NB4 (cell line): Measurements from ENCODE around the gene DNAJA3.

Experiments
- MYC ChIP-seq: IDR thresholded peaks from 2 replicates; pipeline ENCODE4 v1.6.1; 2011; ENCODE audit warnings: low read depth, low read length
- POLR2A ChIP-seq: IDR thresholded peaks from 2 replicates; pipeline ENCODE4 v1.6.1; 2011; ENCODE audit warnings: mild to moderate bottlenecking; ENCODE audit not compliant: insufficient read length; ENCODE audit errors: extremely low read depth
- TF ChIP-seq, protein P1 (sequence below): IDR thresholded peaks from one replicate; pipeline ENCODE4 v1.5.1; 2012; ENCODE audit warnings: low read depth, low read length
- TF ChIP-seq, protein P2 (sequence below): IDR thresholded peaks from 2 replicates; pipeline ENCODE4 v1.6.1; 2011; ENCODE audit warnings: low read depth, low read length

DNA sequence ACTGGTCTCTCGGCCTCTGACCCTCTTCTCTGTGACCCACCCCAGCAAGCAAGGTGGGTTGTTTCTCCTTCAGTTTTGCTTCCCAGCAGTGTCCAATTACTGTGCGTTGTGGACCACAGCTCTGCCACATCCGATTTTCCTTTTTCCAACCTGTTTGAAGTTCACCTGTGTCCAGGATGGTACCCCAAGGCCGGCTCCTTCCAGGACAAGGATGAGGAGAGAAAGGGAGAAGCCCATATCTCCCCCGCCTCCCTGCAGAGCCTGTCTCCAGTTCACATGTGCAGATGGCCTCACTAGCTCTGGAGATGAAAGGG is 35.2 kb downstream of the DNAJA3 start:
- TF ChIP-seq POLR2A (no peak), MYC (no peak)
- TF ChIP-seq, protein P1, sequence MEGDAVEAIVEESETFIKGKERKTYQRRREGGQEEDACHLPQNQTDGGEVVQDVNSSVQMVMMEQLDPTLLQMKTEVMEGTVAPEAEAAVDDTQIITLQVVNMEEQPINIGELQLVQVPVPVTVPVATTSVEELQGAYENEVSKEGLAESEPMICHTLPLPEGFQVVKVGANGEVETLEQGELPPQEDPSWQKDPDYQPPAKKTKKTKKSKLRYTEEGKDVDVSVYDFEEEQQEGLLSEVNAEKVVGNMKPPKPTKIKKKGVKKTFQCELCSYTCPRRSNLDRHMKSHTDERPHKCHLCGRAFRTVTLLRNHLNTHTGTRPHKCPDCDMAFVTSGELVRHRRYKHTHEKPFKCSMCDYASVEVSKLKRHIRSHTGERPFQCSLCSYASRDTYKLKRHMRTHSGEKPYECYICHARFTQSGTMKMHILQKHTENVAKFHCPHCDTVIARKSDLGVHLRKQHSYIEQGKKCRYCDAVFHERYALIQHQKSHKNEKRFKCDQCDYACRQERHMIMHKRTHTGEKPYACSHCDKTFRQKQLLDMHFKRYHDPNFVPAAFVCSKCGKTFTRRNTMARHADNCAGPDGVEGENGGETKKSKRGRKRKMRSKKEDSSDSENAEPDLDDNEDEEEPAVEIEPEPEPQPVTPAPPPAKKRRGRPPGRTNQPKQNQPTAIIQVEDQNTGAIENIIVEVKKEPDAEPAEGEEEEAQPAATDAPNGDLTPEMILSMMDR: no peak
- TF ChIP-seq, protein P2, sequence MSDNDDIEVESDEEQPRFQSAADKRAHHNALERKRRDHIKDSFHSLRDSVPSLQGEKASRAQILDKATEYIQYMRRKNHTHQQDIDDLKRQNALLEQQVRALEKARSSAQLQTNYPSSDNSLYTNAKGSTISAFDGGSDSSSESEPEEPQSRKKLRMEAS: no peak
